Epithelial cell of esophagus (primary cell): ENCODE data around the gene PPP1R3G.
"Not testable (repeated sequence)": the region's sequence is repeated elsewhere in the genome, so short reads cannot be mapped to it uniquely, and the experiment has no call there.

Experiments used
- DNase-seq: peaks from one replicate; pipeline ENCODE4 v3.0.0; 2010; ENCODE audit warnings: low read depth
- H3K4me3 ChIP-seq: 2 replicates; pipeline ENCODE4 v1.5.1; 2011; ENCODE audit warnings: mild to moderate bottlenecking, low read length, control low read depth
- CTCF ChIP-seq: IDR thresholded peaks from 2 replicates; pipeline ENCODE4 v1.5.1; 2011; ENCODE audit warnings: low read depth, mild to moderate bottlenecking, low read length, control low read depth, inconsistent platforms; ENCODE audit not compliant: insufficient read depth; ENCODE audit errors: missing control alignments

Gene PPP1R3G

GRCh38 chr6:5113096-5113495 lies 28.0 kb downstream of the PPP1R3G start:
- no peak for TF ChIP-seq CTCF
- no peak overlapping the region for H3K4me3 ChIP-seq
- DNase-seq, result no peak

- peak; percentile 37 for TF ChIP-seq CTCF
- no peak for DNase-seq
- H3K4me3 ChIP-seq, result no peak overlapping the region
These were observed 30.0 kb downstream of the PPP1R3G start for GRCh38 chr6:5115168-5115567.

GRCh38 chr6:5116243-5116991 lies 31.3 kb downstream of the PPP1R3G start:
- peak; percentile 70 for DNase-seq
- TF ChIP-seq CTCF, result no peak
- no peak overlapping the region for H3K4me3 ChIP-seq

GRCh38 chr6:5119090-5119951 lies 34.2 kb downstream of the PPP1R3G start:
- H3K4me3 ChIP-seq, result no peak overlapping the region
- DNase-seq, result no peak
- no peak for TF ChIP-seq CTCF

- no peak overlapping the region for H3K4me3 ChIP-seq
- DNase-seq, result no peak
- no peak for TF ChIP-seq CTCF
These were observed 34.9 kb downstream of the PPP1R3G start for GRCh38 chr6:5120011-5120410.

GRCh38 chr6:5120543-5120942 lies 35.4 kb downstream of the PPP1R3G start:
- DNase-seq, H3K4me3 ChIP-seq: not testable (repeated sequence)

- no peak for DNase-seq
- no peak for TF ChIP-seq CTCF
- H3K4me3 ChIP-seq, result no peak overlapping the region
These were observed 36.3 kb downstream of the PPP1R3G start for GRCh38 chr6:5121479-5121878.
